Activated naive CD4-positive, alpha-beta T cell treated with anti-CD3 and anti-CD28 coated beads, Interleukin-2, amount 10 ng/mL, durations not matched to agents 7 days and 5 days (primary cell): ENCODE data around the gene VIPR1.
A peak's percentile ranks its signal among the peaks of the same experiment; 100 is the strongest.

ENCODE experiments used
- CTCF ChIA-PET: fragments of 350-600 bp; sonication (Branson Sonifier 250); formaldehyde crosslinking; loops from one replicate; lab custom pipeline; 2021; ENCODE audit warnings: antibody characterized with exemption; lab: Charles Lee
- DNase-seq: peaks from one replicate; pipeline ENCODE4 v3.0.0-alpha.2; 2020
- H3K27ac Mint-ChIP-seq: one replicate; pipeline ENCODE4 v1.8.0; 2021; ENCODE audit warnings: mild to moderate bottlenecking, moderate library complexity, mixed read lengths
- H3K27me3 Mint-ChIP-seq: one replicate; pipeline ENCODE4 v1.8.0; 2021; ENCODE audit warnings: mild to moderate bottlenecking, mixed read lengths
- H3K36me3 Mint-ChIP-seq: one replicate; pipeline ENCODE4 v1.8.0; 2021; ENCODE audit warnings: mixed read lengths
- H3K4me1 Mint-ChIP-seq: one replicate; pipeline ENCODE4 v1.8.0; 2021; ENCODE audit warnings: mixed read lengths
- H3K4me3 Mint-ChIP-seq: one replicate; pipeline ENCODE4 v1.8.0; 2021; ENCODE audit warnings: mild to moderate bottlenecking, moderate library complexity, mixed read lengths
- H3K9me3 Mint-ChIP-seq: one replicate; pipeline ENCODE4 v1.8.0; 2021; ENCODE audit warnings: mixed read lengths

VIPR1 gene

DNA sequence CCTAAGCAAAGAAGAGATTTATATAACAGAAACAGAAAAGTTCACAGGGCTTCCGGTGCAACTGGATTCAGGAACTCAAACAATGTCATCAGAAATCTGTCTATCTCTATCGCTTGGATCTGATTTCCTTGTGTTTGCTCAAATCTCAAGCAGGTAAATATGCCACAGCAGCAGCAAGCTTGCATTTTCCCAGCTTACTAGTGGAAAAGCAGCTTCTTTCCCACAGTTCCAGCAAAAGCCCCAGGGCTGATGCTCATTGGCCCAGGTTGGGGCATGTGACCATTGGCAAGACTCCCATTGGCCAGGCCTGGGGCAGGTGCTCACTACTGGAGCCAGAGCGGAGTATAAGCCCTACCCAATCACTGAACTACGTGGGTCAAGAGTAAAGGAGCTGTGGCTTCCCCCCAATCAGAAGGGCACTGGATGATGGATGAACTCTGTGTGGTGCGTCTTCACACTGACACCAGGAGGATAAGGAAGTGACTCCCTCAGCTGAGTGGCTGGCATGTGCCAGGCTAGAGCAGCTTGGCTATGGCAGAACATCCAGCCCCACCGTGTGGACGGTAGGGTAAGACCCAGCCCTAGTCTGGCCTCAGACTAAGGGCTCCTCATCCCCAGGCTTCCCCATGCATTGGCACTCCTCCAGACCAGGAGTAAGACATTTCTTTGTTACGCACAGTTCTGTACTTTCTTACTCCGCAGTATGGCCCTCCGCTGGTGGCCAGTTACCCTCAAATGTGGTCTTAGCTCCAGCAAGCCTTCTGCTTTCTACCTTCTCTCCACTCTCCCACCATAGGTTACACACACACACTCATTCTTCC lies 13.1 kb upstream of the VIPR1 start:
- no peak overlapping the region for H3K4me3 Mint-ChIP-seq
- H3K4me1 Mint-ChIP-seq: no peaks in the 10 kb centered on the region
- CTCF ChIA-PET: interaction anchor here (1.1 kb wide), 1 partner anchor 13 kb away, joined by 5 read pairs; the partner anchor contains the start of gene VIPR1
- H3K9me3 Mint-ChIP-seq: no peaks in the 10 kb centered on the region
- no peaks in the 10 kb centered on the region for H3K36me3 Mint-ChIP-seq
- peaks cover 71% of the 10 kb centered on the region for H3K27me3 Mint-ChIP-seq
- H3K27ac Mint-ChIP-seq: no peak overlapping the region
- no peak for DNase-seq

DNA sequence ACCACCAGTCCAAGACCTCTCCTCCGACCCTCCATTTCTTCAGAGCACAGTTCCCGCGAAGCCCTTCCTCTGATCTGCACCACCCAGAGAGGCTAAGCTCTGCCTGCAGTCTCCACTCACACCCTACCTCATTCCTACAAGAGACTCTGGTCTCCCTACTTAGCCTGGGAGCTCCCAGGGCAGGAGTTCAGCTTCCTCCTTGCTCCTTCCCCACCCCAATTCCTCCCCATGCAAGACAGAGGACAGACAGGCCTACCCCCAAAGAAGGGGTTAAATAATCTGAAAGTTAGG lies 12.6 kb upstream of the VIPR1 start:
- Mint-ChIP-seq H3K9me3 (no peaks in the 10 kb centered on the region), H3K27ac (no peak overlapping the region), H3K36me3 (no peaks in the 10 kb centered on the region), H3K27me3 (peaks cover 65% of the 10 kb centered on the region), H3K4me3 (no peak overlapping the region), H3K4me1 (no peaks in the 10 kb centered on the region)
- CTCF ChIA-PET: interaction anchor here (0.8 to 1.1 kb wide), 2 partner anchors 11 to 13 kb away, joined by 3 to 5 read pairs; partner anchors contain the start of gene VIPR1
- DNase-seq: no peak

DNA sequence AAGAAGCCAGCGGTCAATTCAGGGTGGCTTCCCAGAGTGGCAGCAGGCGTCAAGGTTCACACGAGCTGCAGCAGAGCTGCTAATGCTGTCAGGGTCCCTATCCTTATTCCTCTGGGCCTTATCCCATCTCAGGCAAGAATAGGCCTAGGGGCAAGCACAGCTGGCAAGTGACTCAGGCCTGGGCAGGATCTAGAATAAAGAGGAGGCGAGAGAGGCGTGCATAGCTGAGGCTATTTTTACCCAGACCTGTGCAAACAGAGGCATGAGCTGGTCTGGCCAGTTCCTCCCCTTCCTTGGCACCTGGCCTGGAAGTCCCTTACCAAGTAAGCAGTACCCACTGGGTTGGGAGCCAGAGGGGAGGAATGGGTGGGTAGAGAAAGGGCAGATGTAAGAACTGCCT lies 12.2 kb upstream of the VIPR1 start:
- H3K27me3 Mint-ChIP-seq: peaks cover 62% of the 10 kb centered on the region
- H3K4me3 Mint-ChIP-seq: no peak overlapping the region
- no peak overlapping the region for H3K27ac Mint-ChIP-seq
- H3K4me1 Mint-ChIP-seq: no peaks in the 10 kb centered on the region
- no peaks in the 10 kb centered on the region for H3K9me3 Mint-ChIP-seq
- no peak for DNase-seq
- CTCF ChIA-PET: interaction anchor here (0.8 to 1.1 kb wide), 2 partner anchors 11 to 12 kb away, joined by 3 to 5 read pairs; partner anchors contain the start of gene VIPR1
- H3K36me3 Mint-ChIP-seq: no peaks in the 10 kb centered on the region

DNA sequence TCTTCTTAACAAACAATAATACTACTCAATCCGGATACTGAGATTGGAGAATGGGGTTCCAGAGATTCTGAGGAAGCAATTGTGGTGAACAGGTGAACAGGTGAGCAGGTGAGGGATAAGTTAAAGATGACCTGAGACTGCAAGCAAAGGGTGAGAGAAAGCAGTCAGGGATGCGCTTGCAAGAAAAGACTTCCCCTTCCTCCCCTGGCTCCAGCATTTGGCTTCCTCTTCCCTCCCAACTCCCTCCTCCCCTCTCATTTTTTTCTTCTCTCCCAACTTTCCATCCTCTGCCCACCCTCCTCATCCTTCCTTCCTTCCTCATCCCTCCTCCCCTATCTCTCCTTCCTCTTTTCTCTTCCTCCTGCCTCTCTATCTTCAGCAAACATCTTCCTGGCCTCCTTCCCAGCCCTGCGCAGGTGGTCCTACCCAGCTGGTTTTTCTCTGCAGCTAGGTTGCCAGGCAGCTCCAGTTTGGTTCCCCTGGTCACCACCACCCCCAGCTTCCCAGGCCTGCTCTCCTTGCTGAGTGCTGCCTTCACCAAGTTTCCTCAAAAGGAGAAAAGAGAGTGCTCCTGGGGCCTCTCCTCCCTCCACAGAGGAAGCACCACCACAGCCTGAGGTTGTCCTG lies 10.4 kb upstream of the VIPR1 start:
- peaks cover 6% of the 10 kb centered on the region for H3K4me1 Mint-ChIP-seq
- CTCF ChIA-PET: interaction anchor here (0.7 kb wide), 1 partner anchor 45 kb away, joined by 3 read pairs; no protein-coding TSS in a partner anchor
- H3K4me3 Mint-ChIP-seq: no peak overlapping the region

DNA sequence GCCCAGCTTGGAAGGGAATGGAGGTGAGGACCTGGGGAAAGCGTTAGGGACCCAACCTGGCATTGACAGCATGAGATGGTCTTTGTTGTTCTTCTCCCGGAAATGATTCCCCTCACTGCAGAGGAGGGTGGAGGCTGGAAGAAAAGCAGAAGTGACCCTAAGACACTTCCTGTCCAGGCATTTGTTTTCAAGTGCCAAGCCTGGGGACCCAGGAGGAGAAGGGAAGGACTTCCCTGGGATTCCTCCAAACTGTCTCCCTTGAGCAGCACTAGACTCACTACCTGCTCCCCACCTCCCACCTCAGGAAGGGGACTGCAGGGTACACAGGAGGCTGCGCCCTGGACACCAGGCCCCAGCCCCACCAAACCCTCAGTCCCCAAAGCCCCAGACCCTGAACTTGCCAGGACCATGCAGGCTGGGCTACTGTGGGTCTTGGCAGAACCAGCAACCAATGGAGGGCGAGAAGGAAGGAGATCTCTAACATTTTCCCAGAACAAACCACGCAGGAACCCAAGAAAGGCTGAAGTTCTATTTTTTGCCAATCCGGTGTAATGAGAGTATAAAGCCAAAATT lies 9.8 kb upstream of the VIPR1 start:
- H3K27me3 Mint-ChIP-seq: peaks cover 53% of the 10 kb centered on the region
- H3K9me3 Mint-ChIP-seq: no peaks in the 10 kb centered on the region
- no peaks in the 10 kb centered on the region for H3K36me3 Mint-ChIP-seq
- DNase-seq: no peak
- peaks cover 11% of the 10 kb centered on the region for H3K4me1 Mint-ChIP-seq
- H3K27ac Mint-ChIP-seq: no peak overlapping the region
- CTCF ChIA-PET: no interaction called here
- no peak overlapping the region for H3K4me3 Mint-ChIP-seq

More for the DNA sequence above, 10.4 kb upstream of the VIPR1 start:
- Mint-ChIP-seq H3K9me3 (no peaks in the 10 kb centered on the region), H3K36me3 (no peaks in the 10 kb centered on the region), H3K27me3 (peaks cover 53% of the 10 kb centered on the region), H3K27ac (no peak overlapping the region)
- no peak for DNase-seq

DNA sequence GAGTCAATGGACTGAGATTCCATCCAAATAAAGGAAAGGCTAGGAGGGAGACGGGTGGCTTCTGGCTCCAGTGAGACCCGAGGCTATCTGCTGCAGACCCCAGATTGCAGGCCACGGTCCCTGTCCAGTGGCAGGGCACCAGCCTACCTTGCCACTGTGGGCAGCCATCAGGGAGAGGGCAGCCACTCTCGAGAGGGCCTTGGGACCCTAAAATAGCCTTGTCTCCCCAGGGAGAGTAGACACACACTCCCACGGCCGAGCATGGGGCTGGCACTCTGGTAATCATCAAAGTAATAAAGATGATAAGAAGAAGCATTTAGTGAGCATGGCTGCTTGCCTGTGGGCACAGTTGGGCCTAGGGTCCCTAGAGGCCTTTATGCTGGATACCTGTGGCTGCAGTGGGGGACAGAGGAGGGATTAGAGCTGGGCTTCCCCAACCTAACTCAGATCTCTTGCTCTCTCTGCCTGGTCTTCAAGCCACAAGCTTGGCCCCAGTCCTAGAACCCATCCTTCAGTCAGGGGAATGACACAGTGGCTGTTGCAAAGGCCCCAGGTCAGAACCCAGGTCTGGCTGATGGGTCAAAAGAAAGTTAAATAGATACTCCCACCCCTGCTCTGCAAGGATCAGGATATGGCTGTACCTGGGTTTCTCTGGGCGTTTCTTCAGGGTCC lies 9.2 kb upstream of the VIPR1 start:
- CTCF ChIA-PET: no interaction called here
- no peaks in the 10 kb centered on the region for H3K9me3 Mint-ChIP-seq
- no peak overlapping the region for H3K27ac Mint-ChIP-seq
- DNase-seq: no peak
- H3K4me3 Mint-ChIP-seq: no peak overlapping the region
- peaks cover 59% of the 10 kb centered on the region for H3K27me3 Mint-ChIP-seq
- H3K4me1 Mint-ChIP-seq: peaks cover 12% of the 10 kb centered on the region
- no peaks in the 10 kb centered on the region for H3K36me3 Mint-ChIP-seq

DNA sequence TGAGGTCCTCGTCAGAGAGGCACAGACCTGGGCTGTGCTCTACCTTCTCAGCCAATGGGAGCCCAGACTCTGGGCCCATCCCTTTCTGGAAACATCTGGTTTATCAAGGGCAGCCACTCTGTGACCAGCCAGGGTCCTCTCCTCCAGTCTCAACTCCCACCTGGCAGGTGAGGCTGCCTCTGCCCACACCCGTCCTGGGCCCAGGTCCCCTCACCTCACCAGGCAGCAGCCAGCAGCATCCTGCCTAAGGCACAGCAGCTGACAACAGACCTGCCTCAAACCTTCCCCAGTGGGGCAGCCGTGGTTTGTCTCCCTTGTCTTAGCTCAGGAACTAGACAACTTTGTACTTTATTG lies 8.7 kb upstream of the VIPR1 start:
- Mint-ChIP-seq H3K27me3 (peaks cover 60% of the 10 kb centered on the region), H3K36me3 (no peaks in the 10 kb centered on the region), H3K4me1 (peaks cover 12% of the 10 kb centered on the region), H3K27ac (no peak overlapping the region), H3K9me3 (no peaks in the 10 kb centered on the region), H3K4me3 (no peak overlapping the region)
- CTCF ChIA-PET: no interaction called here
- DNase-seq: no peak

DNA sequence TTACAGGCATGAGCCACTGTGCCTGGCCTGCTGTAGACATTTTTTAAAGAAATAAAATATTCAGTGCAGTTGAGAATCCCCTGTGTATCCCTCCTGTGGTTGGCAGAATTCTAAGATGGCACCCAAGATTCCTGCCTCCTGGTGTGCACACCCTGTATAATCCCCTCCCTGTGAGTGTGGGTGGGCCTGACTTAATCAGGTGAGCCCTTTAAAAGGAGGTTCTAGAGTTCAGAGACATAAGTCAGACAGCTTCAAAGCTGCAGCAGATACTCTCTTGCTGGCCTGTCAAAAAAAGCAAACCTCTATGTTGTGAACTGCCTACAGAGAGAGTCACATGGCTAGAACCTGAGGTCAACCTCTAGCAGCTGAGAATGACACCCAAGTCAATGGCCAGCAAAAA lies 7.0 kb upstream of the VIPR1 start:
- H3K9me3 Mint-ChIP-seq: no peaks in the 10 kb centered on the region
- no peak overlapping the region for H3K27ac Mint-ChIP-seq
- DNase-seq: peak; percentile 9
- peaks cover 13% of the 10 kb centered on the region for H3K4me1 Mint-ChIP-seq
- no peaks in the 10 kb centered on the region for H3K36me3 Mint-ChIP-seq
- peaks cover 64% of the 10 kb centered on the region for H3K27me3 Mint-ChIP-seq
- no peak overlapping the region for H3K4me3 Mint-ChIP-seq
- CTCF ChIA-PET: interaction anchor here (1.0 kb wide), 1 partner anchor 41 kb away, joined by 3 read pairs; no protein-coding TSS in a partner anchor

DNA sequence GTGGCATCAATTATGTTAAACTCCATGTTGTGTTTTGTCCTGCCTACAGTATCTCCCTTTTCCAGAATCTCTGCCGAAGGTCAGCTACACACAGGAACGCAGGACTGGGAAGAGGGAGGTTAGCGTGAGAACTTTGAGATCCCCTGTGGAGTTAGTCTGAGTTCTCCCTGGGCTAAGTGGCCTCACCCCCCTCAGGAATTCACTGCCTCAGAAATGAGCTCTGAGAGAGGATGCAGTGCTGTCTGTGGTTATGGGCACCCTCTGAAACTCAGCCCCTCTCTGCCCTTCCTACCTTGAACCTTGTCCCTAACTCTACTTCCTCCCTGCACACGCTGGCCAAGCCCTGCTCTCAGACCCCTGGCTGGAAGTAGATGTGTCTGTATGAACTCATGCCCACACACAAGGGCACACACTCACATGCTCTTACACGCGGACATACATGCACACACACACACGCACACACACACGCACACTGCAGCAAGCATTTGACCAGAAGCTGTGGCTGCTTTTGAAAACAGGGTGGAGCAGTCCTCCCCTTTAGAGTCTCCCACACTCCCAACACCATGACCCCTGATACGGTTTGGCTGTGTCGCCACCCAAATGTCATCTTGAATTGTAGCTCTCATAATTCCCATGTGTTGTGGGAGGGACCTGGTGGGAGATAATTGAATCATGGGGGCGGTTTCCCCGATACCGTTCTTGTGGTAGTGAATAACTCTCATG lies 5.3 kb upstream of the VIPR1 start:
- H3K27me3 Mint-ChIP-seq: peaks cover 74% of the 10 kb centered on the region
- no peak overlapping the region for H3K4me3 Mint-ChIP-seq
- CTCF ChIA-PET: no interaction called here
- DNase-seq: peak; percentile 15
- no peaks in the 10 kb centered on the region for H3K36me3 Mint-ChIP-seq
- no peaks in the 10 kb centered on the region for H3K9me3 Mint-ChIP-seq
- peaks cover 29% of the 10 kb centered on the region for H3K4me1 Mint-ChIP-seq
- H3K27ac Mint-ChIP-seq: no peak overlapping the region

DNA sequence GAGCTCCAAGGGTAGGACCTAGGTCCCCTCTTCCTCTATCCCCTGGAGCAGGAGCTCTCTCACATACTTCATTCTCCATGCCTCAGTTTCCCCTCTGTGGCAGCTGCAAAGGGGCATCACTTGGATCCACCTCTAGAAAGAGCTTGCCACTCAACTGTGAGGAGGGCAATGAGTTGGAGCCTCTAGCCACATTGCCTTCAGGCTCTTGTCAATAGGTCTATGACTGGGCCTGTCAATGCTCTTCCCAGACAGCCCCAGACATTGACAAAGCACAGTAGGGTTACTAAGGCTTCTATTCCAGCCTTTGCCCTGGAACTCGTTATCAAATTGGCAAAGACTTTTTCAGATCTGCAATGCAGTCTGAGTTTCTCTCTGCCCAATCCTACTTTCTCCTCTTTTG lies 4.4 kb upstream of the VIPR1 start:
- Mint-ChIP-seq H3K27ac (no peak overlapping the region), H3K27me3 (peaks cover 69% of the 10 kb centered on the region), H3K9me3 (no peaks in the 10 kb centered on the region), H3K4me3 (no peak overlapping the region), H3K36me3 (no peaks in the 10 kb centered on the region), H3K4me1 (peaks cover 34% of the 10 kb centered on the region)
- peak; percentile 11 for DNase-seq
- CTCF ChIA-PET: interaction anchor here (1.7 kb wide), 1 partner anchor 49 kb away, joined by 6 read pairs; no protein-coding TSS in a partner anchor

DNA sequence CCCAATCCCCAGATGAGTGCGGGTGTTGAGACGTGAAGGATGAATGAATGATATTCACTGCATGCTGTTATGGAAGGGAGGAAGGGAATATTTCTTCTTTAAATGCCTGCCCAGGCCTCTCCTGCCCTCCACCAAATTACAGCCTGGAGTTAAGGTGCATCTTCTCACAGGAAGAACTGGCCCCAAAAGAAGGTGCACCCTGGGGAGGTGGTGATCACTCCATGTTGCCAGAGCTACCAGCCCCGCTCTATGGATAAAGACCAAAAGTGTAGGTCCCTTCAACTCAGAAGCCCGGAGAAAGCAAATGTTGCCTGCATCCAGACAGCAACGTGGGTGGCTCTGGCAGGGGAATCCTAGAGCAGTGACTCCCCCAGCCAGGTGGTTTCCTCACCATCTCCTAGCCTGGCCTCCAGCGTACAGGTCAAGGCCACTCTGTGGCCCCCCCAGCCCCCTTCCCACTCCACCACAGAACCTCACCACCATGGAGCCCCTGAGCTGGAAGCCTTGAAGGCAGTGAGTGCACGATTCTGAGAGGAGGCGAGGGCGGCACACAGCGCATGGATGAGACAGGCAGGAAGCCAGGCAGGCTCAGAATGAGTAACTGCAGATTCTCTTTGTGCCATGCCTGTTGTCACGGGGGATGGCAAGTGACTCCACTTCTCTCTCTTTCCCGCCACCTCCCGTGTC lies 3.5 kb upstream of the VIPR1 start:
- CTCF ChIA-PET: interaction anchor here (0.8 to 1.7 kb wide), 2 partner anchors 38 to 49 kb away, joined by 3 to 6 read pairs; no protein-coding TSS in a partner anchor
- peak; percentile 13 for DNase-seq
- no peak overlapping the region for H3K27ac Mint-ChIP-seq
- H3K9me3 Mint-ChIP-seq: no peaks in the 10 kb centered on the region
- no peak overlapping the region for H3K4me3 Mint-ChIP-seq
- peaks cover 43% of the 10 kb centered on the region for H3K4me1 Mint-ChIP-seq
- no peaks in the 10 kb centered on the region for H3K36me3 Mint-ChIP-seq
- H3K27me3 Mint-ChIP-seq: peaks cover 63% of the 10 kb centered on the region

DNA sequence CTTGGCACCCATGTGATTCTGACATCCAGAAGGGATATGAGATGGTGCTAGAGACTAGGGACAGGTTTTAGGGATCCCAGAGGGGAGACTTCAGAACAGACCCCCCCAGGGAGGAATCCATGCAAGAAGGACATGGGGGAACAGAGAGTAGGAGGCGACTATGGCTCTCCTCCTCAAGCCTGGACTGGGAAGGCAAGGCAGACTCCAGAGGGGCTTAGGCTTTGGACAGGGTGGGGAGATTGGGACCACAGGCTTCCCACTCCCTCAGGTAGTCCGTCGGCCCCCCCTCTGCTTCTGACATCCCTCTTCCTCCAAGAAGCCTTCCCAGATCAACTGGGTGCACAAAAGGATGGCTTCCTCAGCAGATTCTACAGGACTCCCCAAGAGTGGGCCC lies 3.0 kb upstream of the VIPR1 start:
- no peak for DNase-seq
- no peaks in the 10 kb centered on the region for H3K36me3 Mint-ChIP-seq
- no peaks in the 10 kb centered on the region for H3K9me3 Mint-ChIP-seq
- no peak overlapping the region for H3K27ac Mint-ChIP-seq
- H3K27me3 Mint-ChIP-seq: peaks cover 63% of the 10 kb centered on the region
- no peak overlapping the region for H3K4me3 Mint-ChIP-seq
- CTCF ChIA-PET: interaction anchor here (1.7 kb wide), 1 partner anchor 48 kb away, joined by 6 read pairs; no protein-coding TSS in a partner anchor
- peaks cover 47% of the 10 kb centered on the region for H3K4me1 Mint-ChIP-seq

DNA sequence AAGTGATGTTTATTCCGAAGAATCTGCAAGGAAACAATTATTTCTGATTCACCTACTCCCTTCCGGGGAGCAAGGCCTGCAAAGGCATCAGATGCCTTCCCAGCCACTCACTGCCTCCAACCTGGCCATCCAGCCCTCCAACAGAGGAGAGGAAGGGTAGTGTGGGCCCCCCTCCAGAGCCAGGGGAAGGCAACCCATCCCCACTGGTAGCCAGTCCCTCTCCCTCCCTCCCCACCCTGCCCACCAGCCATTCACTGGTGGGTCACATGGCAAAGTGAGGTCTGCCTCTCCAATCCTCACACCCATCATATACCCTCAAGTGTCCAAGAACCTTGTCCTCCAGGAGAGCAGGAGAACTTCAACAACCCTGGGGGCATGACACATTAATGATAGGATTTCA lies 2.4 kb upstream of the VIPR1 start:
- Mint-ChIP-seq H3K4me1 (peaks cover 47% of the 10 kb centered on the region), H3K4me3 (no peak overlapping the region), H3K27me3 (peaks cover 63% of the 10 kb centered on the region), H3K27ac (no peak overlapping the region), H3K9me3 (no peaks in the 10 kb centered on the region), H3K36me3 (no peaks in the 10 kb centered on the region)
- CTCF ChIA-PET: interaction anchor here (1.0 to 7.2 kb wide), 4 partner anchors 38 to 252 kb away, joined by 3 to 113 read pairs (median 30); no protein-coding TSS in a partner anchor
- DNase-seq: peak; percentile 19
